GM18499 (cell line): Measurements from ENCODE around the gene TSC22D3.
"Not testable (repeated sequence)": the region's sequence is repeated elsewhere in the genome, so short reads cannot be mapped to it uniquely, and the experiment has no call there.

Experiments
- ATAC-seq: cut with Tn5 transposase; IDR thresholded peaks from one replicate; pipeline ENCODE4 v1.9.1; 2021; ENCODE audit warnings: moderate number of reproducible peaks; ENCODE audit not compliant: insufficient read depth, unreplicated experiment

TSC22D3 gene

DNA sequence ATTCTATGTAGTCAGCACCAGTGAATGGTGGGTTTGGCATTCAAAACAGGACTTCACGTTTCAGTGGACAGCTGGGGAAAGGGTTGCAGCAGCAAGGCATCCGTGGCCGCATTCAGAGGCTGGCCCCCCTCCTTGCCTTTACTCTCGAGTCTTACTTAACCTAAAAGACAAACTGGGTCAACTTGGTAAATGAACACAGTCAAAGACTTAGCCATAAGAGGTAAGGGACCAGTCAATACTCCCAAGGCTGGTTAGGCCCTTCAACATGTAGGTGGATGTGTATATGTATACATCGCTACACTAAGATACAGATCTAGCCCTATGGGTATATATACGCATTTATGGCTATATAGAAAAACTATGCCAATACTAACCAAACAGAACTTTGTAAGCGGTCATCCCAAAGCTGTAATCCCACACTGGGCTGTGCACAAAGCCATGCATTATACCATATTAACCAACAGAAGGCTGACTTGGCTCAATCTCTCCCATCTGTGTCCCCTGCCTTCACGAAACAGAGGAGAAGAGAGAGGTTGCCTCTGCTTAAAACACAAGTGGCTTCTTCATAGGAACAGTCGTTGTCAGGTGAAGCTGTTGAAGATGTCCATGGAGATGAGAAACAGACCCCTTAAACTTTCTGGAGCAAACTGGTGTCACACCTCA, 61.9 kb downstream of the TSC22D3 start:
- no peak for ATAC-seq

DNA sequence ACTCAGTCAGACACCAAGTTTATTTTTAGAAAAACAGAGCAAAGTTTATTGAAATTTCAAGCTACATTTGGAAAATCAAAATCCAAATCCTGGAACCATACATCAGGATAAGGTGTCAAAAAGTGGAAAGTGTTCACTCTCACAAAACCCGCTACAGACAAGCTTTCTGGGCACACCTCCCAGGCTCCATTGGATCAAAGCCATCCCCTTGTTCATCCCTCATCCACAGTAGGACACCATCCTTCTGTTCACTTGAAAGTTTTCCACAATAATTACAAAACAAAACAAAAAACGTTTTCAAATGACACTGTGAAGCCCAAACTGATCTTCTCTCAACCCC, 62.4 kb downstream of the TSC22D3 start:
- no peak for ATAC-seq

DNA sequence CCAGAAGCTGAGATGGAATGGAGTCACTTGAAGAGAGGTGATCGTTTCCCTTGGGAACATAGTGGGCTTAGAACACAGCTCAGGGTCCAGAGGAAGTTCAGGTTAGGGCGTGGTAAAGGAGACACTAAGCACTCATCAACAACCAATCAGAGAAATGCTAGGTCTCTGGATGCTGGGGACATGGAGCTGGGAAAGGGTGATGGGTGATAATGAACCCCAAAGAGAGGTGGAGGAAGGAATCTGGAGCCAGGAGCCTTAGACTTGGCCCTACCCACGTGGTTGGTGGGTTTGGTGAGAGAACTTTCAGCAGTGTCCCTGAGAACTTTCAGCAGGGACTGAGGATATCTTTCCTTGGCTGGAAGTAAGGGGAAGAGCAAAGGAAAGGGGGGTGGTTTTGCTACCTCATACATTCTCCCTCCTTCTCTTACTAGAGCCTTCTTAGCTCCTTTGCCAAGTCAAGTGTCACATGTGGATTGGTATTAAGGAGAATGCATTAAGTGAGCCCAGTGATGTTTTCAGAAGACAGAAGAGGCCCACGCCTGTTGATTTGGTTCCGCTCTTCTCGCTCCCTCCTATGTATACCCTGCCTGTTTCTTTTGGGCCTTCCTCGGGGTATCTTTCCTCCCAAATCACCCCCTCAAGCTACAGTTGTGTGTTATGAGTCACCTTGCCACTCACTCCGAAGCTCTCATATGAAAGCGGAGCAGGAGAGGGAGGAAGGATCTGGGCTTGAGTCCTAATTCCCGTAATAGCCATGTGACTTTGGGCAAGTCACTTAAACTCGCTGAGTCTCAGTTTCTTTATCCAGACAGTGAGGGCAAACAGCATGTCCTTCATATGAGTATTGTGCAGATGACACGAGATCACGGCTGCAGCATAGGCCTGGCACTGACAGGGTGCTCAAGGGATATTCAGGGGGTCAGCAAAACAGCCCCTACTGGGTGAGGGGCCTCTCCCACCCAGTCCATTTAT, 63.1 kb downstream of the TSC22D3 start:
- no peak for ATAC-seq

DNA sequence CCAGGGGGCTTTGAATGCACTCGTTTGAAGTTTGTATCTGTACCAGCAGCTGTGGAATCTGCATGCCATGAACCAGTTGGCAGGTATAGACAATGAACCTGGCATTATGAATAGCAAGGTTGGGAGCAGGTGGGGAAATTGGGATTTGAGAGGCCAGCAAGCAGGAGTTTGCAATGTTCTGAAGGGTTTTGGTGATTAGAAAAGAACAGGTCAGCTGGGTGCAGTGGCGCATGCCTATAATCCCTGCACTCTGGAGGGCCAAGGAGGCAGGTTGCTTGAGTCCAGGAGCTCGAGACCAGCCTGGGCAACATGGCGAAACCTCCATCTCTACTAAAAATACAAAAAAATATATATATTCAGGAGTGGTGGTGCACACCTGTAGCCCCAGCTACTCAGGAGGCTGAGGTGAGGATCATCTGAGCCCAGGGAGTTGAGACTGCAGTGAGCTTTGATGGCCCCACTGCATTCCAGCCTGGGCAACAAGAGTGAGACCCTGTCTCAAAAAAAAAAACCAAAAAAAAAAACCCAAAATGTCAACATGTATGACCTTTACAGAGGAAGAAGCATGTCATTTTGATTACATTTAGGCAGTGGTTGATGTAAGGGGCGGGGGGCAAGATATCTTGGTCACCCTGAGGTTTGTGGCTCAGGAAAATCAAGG, 63.9 kb downstream of the TSC22D3 start:
- no peak for ATAC-seq

DNA sequence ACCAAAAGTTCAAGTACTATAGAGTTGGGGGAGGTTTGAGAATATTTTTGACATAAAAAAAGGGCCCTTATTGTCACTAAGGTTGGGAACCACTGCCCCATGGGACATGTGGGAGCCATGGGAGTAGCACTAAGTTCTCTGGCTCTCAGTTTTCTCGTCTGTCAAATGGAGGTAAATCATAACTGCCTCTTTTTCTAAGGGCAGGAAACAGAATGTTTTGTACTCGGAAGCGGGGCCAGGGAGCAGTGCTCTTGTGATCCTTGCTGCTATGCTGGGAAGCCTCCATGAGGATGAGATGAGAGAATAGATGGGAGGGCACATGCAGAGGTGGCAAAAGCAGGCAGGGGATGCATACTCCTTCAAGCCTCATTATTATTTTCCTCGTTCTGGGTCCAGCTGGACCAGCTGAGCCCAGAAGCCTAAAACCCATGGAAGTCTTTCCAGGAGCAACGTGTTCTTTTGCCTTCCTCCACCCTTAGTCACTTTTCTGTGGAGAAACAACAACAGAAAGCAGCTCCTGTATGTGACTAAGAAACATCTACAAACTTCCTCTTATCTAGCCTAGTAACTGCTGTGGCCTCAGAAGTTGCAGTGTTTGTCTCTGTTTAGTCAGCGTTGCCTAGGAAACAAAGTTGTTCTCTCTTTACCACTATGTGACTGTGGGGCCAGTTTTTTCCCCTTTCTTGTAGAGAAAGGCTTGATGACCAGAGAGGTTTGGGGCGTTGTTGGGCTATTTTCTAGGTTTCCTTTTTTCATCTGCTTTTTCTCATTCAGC, 64.8 kb downstream of the TSC22D3 start:
- peak; percentile 96 for ATAC-seq

DNA sequence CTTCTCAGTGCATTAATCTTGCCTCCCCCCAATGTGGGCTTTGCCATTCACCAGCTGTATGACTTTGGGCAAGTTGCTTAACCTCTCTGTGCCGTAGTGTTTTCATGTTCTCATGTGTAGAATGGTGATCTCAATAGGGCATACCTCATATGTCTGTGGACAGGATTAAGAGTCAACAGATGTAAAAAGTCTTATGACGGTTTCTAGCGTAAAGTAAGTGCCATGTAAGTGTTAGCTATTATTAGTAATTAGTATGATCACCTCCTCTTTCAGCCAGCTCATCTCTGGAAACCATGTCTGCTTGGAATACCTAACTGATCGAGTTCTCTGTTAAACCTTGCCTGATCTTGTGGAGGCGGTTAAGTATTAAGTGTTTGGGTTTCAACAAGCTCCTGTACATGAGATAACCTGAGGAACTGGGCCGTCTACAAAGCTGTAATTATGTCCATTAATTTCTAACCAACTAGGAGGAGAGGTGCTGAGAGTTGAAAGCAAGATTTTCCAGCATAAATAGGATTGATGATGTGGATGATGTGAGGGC, 66.3 kb downstream of the TSC22D3 start:
- ATAC-seq, result no peak

DNA sequence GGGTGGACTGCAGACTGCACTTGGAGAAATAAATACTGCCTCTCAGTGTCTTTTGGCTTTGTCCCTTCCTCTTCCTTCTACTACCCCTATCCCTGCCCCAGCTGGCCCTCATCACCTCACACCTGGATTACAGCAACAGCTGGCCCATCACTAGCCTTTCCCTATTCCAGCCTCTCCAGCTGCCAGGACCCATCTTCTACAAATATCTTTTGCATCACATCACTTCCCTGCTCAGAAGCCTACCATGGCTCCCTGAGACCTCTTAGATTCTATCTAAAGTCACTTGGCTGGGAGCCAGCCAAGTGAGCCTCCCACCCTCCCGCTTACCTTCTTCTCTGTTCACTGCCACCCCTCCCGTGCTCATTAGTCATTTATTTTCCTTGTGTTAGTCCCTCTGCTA, 66.8 kb downstream of the TSC22D3 start:
- no peak for ATAC-seq

DNA sequence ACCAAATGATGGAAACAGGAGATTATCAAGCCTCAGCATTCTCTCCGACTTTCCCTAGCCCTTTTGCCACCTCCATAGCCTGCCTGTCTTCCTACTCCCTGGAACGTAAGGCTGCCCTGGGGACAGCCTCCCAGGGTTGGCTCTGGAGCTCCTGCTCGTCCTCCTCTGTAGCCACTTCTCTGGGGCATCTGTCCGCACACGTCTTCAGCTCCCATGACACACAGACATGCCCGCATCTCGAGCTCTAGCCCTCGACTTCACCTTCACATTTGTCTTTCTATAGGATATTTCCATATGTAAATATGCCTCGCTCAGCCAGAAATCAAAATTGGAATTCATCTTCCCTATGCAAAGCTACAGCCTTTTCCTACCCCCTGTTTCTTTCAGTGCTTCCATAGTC, 67.7 kb downstream of the TSC22D3 start:
- ATAC-seq, result no peak

DNA sequence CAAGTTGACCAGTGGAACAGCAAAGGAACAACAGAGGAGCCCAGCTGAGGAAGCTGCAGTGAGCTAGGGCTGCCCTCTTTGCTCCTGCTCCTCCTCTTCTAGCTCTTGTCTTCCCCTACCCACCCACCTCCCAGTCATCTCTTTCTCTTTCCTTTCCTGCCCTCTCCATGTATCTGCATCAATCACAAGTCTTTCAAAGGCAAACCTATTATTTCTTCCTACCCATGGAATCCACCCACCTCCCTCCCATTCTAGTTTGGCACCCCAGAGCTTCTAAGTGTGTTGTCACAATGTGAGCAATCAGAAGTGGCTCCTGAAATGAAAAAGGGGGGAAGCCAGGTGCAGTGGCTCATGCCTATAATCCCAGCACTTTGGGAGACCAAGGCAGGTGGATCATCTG, 69.3 kb downstream of the TSC22D3 start:
- no peak for ATAC-seq

DNA sequence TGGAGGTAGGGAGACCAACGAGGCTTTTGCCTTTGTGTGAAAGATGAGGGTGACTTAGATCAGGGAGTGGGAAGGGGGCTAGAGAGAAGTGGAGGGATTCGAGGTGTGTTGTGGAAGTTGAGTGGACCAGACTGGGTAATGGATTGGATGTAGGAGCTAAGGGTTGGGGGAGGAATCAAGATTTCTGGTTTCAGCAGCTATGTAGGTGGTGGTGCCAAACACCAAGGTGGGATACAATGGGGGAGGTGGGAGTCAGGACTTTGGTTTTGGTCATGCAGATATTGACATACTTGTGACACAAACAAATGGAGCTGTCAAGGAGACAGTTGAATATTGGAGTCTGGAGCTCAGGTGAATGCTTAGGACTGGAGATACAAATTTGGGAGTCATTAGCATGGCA, 71.0 kb downstream of the TSC22D3 start:
- no peak for ATAC-seq

DNA sequence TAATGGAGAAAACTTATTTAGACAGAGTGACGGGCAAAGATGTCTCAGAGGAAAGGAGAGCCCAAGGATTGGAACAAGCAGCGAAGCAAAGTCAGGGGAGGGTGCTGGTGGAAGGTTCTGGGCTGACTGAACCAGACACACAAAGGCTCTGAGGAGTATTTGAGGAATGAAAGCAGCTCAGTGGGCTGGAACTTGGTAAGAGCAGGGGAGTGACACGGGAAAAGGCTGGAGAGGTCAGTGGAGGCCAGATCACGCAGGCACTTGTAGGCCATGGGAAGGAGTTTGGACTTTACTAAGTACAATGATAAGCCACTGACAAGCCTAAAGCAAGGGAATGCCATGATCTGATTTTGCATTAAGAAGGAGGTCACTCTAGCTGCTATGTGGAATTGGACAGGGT, 71.4 kb downstream of the TSC22D3 start:
- ATAC-seq, result no peak

DNA sequence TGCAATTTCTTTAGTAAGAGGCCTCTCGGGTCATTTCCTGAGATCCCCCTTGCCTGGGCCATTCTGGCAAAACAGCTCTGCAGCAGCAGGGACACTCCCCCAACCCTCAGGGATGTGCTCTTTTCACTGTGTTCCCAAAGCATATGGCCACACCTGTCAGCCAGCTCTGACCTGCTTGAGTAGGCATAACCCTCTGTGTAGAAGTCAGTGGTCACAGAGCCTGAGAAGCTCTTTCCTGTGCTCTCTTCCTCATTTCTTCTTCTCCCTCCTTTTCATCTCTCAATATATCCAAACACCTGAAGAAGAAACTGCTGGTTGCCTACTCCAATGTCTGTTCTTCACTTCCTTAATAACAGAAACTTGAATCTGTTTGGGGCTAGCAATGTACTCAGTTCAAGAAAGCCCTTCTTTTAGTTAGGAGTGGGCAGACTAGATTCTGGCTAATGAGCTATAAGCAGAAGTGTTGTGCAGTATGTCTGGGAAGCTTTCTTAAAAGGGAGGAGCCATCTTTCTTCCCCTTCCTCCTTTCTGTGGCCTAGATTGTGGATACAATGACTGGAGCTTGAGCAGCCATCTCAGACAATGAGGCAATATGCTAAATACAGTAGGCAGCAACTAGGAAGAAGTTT, 74.0 kb downstream of the TSC22D3 start:
- ATAC-seq, result peak; percentile 50

DNA sequence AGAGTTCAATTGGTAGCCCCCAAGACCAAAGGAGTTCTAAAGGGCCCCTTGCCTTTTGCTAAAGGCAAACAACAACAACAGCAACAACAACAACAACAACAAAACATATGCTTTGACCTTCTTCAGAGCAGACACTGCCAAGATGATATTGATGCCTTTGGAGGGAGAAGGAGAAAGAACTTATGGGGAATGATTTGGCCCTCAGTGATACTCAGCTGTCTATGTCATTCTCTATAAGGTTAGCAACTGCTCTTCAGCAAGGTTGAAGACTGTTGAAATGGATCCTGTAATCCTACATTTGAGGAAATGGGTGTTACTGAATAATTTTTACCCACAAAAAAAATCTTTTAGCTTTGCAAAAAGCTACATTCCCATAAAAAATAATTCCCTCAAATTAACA, 74.8 kb downstream of the TSC22D3 start:
- ATAC-seq, result no peak

DNA sequence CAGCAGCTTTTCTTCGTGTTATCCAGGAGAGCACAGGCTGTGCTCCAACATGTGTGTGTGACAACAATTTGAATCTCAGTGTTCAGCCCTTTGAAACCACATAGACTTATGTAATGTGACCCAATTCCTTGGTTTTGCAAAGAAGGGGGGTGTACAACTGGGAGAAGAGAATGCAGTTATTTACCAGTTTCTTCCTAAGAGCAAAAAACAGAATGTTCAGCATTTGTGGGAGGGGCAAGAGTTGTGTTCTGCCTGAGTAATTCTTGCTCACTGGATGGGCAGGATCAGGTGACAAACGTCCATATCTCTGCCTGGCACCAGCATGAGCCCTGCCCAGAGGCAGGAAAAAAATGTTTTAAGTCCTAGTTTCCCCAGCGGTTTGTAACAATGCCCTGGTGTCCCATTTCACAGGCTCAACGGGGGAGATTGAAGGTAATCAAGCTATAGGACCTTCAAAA, 75.2 kb downstream of the TSC22D3 start:
- no peak for ATAC-seq

DNA sequence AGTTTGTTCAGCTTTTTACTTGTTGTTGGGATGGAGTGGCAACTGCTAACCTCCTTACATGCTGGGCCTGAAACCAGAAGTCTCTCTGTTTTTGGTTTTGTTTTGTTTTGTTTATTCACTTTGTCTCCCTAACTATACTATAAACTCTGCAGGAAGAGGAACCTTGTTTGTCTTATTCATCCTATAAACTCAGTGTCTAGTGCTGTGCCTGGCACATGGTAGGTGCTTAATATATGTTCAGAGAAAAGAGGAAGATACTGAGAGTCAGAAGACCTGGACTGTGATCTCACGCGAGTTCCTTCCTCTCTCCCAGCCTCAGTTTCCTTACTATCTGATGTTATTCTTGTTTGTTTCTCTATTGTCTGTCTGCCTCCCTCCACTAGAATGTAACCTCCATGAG, 76.0 kb downstream of the TSC22D3 start:
- ATAC-seq, result no peak

DNA sequence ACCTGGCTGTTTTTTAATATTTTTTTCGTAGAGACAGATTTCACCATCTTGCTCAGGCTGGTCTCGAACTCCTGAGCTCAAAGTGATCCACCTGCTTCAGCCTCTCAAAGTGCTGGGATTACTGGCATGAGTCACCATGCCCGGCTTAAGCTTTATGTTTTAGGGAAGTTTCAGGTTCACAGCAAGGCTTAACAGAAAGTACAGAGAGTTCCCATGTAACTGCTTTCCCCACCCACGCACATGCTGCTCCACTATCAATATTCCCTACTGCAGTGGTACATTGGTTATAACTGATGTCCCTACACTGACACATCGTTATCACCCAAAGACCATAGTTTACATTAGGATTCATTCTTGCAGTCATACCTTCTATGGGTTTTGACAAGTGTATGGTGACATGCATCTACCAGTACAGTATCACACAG, 84.6 kb downstream of the TSC22D3 start:
- ATAC-seq, result no peak

DNA sequence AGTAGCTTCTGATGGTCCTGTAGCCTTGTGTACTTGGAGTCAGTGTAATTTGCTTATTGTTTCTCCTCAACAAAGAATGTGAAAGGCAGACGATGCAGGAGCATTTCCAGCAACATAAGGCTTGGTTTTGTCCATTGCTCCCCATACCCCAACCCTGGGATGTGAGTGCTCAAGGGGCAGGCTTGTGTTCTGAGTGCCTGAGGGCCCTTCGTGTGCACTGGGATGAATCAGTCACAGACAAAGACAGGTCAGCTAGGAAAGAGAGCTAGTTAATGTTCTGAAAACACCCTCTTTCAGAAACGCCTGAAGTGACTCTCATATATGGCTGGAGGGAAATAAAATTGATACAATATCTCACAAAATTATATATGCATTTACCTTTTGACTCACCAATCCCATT, 88.1 kb downstream of the TSC22D3 start:
- no peak for ATAC-seq

DNA sequence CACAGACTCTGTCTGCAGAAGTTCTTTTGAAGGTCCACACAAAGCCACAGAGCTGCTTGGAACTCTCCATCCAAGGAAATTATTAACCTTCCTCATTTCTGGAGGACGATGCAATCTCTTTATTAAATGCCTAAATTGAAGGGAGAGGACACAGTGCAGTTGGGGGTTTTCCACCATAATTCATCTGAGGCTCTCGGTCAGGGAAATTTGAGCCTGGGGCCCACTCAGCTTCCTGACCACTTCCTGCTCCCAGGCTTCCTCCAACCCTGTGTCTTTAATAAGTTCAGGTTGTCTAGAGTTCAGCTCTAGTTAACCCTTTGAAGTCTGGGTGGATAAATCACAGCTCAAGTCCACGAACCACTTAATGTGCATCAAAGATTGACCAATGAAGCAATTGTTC, 88.8 kb downstream of the TSC22D3 start:
- ATAC-seq, result no peak

DNA sequence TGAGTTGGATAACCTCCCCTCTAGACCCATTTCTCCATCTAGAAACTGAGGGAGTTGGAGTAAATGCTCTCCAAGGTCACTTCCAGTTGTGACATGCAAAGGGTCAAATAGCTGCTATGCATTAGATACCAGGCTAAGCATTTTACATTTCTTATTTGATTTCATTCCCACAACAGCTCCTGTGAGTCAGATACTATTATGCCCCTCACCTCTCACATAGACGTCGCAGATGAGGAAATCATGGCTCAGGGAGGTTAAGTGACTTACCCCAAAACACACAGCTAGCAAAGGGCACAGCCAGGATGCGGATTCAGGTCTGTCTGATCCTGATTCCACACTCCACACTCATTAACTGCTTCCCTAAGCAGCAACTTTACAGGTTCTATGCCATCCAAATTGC, 89.6 kb downstream of the TSC22D3 start:
- no peak for ATAC-seq

DNA sequence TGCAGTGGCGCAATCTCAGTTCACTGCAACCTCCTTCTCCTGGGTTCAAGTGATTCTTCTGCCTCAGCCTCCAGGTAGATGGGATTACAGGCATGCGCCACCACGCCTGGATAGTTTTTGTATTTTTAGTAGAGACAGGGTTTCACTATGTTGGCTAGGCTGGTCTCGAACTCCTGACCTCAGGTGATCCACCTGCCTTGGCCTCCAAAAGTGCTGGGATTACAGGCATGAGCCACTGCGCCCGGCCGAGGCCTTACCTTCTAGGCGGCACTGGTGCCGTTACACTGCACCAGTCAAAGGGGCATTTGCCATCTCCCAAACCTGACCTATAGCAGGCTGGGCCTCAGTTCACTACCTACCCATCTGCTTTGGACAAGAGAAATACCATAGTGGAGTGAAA, 90.0 kb downstream of the TSC22D3 start:
- ATAC-seq, result not testable (repeated sequence)
